ENCODE results near the gene SGTA. TPM values are rescaled to one million over a fixed set of nuclear protein-coding genes. Genes with fewer than 3 reads are reported as not detected.

The SGTA gene
- total and polyA plus RNA-seq, 2 donors from 2014 or later, result 50.4 to 66.2 TPM

DNA sequence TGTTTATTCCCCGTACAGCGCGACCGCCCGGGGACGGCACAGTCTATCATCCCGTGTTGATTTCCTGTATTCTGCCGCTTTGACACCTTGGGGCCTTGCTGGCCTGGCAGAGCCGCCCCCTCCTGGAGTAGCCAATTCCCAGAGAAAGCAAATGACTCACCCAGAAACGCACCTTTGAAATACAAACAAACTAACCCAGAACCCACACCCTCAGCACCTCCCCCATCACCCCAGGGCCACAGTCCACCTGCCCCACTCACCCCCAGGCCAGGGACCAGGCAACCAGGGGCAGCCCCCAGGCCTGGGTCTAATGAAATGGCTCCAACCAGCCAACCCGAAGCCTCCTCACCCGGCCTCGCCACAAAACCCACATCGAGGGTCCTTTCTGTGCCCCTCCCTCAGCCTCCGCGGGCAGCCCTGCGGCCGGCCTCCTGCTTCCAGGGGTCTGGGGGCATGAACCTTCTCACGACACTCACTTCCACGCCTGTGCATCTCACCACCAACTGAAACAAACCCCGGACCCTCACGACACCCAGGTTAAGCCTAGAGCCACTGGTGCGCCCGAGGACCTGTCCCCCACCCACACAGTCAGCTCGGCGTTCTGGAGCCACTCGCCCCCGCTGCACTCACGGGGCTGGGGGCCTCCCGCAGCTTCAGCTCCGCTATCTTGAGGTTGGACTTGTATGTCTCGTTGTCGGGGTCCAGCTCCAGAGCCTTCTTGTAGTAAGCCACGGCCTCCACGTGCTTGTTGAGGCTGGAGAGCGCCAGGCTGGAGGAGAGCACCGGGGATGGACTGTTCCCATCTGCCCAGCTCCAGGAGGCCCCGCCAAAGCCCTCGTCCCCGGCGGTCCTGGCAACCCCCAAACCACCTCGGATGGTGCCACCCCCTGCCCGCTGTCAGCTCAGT lies 20.9 kb downstream of the SGTA start:
- no peaks in the 10 kb centered on the region for H3K4me1 ChIP-seq (ENCODE audit: control insufficient read depth in 2 of 3, insufficient read depth in 2 of 3, low read depth in 1 of 3, low read length in 3 of 3)
- H3K9ac ChIP-seq (ENCODE audit: low read length in 3 of 3), result no peak overlapping the region
- TF ChIP-seq, protein P1, sequence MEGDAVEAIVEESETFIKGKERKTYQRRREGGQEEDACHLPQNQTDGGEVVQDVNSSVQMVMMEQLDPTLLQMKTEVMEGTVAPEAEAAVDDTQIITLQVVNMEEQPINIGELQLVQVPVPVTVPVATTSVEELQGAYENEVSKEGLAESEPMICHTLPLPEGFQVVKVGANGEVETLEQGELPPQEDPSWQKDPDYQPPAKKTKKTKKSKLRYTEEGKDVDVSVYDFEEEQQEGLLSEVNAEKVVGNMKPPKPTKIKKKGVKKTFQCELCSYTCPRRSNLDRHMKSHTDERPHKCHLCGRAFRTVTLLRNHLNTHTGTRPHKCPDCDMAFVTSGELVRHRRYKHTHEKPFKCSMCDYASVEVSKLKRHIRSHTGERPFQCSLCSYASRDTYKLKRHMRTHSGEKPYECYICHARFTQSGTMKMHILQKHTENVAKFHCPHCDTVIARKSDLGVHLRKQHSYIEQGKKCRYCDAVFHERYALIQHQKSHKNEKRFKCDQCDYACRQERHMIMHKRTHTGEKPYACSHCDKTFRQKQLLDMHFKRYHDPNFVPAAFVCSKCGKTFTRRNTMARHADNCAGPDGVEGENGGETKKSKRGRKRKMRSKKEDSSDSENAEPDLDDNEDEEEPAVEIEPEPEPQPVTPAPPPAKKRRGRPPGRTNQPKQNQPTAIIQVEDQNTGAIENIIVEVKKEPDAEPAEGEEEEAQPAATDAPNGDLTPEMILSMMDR (IDR thresholded peaks at IDR 0.05; ENCODE audit: borderline replicate concordance, extremely low read depth, insufficient read depth), result no peak
- no peaks in the 10 kb centered on the region for H3K9me3 ChIP-seq (ENCODE audit: control insufficient read depth in 2 of 3, insufficient read depth in 1 of 3, low read length in 3 of 3)
- H3K27ac ChIP-seq (ENCODE audit: low read depth in 2 of 2, low read length in 2 of 2), result no peak overlapping the region
- H3K4me3 ChIP-seq (ENCODE audit: low read length in 3 of 3), result no peak overlapping the region
- intact Hi-C loops (cut with DNase I), result no loop called here
- FAIRE-seq, result no peak
- DNase-seq, result no peak
- no peaks in the 10 kb centered on the region for H3K27me3 ChIP-seq (ENCODE audit: control insufficient read depth, insufficient read depth, low read length)
- H3K36me3 ChIP-seq (ENCODE audit: control insufficient read depth in 2 of 3, insufficient read depth in 3 of 3, low read length in 3 of 3), result peaks cover 0 to 27% (median 13%) of the 10 kb centered on the region in 3 donors

DNA sequence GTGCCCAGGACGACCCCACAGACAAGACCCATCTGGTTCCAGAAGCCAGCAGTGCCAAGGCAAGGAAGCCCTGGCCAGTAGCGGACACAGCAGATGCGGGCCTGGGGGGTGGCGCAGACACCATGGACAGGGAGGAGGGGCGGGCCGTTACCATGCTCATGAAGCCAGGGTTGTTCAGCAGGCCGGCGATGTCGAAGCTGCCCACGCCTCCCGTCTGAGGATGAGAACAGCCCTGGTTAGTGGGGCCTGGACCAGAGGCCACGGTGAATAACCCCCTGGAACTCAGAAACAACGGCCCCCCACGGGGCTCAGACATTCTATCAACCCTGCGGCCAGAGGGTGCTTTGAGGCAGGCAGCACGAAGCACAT lies 21.8 kb downstream of the SGTA start:
- H3K4me1 ChIP-seq (ENCODE audit: control insufficient read depth in 2 of 3, insufficient read depth in 2 of 3, low read depth in 1 of 3, low read length in 3 of 3), result no peaks in the 10 kb centered on the region
- intact Hi-C loops (cut with DNase I), result no loop called here
- no peak overlapping the region for H3K9ac ChIP-seq (ENCODE audit: low read length in 3 of 3)
- peaks cover 0 to 27% (median 13%) of the 10 kb centered on the region in 3 donors for H3K36me3 ChIP-seq (ENCODE audit: control insufficient read depth in 2 of 3, insufficient read depth in 3 of 3, low read length in 3 of 3)
- TF ChIP-seq, protein P1 (IDR thresholded peaks at IDR 0.05; ENCODE audit: borderline replicate concordance, extremely low read depth, insufficient read depth), result no peak
- FAIRE-seq (no peak), DNase-seq (no peak)
- no peak overlapping the region for H3K27ac ChIP-seq (ENCODE audit: low read depth in 2 of 2, low read length in 2 of 2)
- no peaks in the 10 kb centered on the region for H3K9me3 ChIP-seq (ENCODE audit: control insufficient read depth in 2 of 3, insufficient read depth in 1 of 3, low read length in 3 of 3)
- H3K4me3 ChIP-seq (ENCODE audit: low read length in 3 of 3), result no peak overlapping the region
- no peaks in the 10 kb centered on the region for H3K27me3 ChIP-seq (ENCODE audit: control insufficient read depth, insufficient read depth, low read length)

DNA sequence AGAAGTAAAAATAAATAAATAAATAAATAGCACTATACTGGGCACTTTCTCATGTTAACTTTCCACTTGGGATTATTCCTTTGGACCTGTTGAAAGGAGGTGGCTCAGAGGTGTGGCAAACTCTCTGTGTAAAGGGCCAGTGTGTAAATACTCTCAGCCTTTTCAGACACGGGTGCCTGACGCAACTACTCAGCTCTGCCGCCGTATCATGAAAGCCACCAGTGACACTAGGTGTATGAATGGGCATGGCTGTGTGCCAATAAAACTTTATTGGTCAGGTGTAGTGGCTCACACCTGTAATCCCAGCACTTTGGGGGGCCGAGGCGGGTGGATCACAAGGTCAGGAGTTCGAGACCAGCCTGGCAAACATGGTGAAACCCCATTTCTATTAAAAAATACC lies 23.1 kb downstream of the SGTA start:
- FAIRE-seq, result no peak
- intact Hi-C loops (cut with DNase I), result no loop called here
- H3K36me3 ChIP-seq (ENCODE audit: control insufficient read depth in 2 of 3, insufficient read depth in 3 of 3, low read length in 3 of 3), result peaks cover 0 to 19% (median 12%) of the 10 kb centered on the region in 3 donors

More for the DNA sequence above, 23.1 kb downstream of the SGTA start:
- DNase-seq, result no peak
- Histone ChIP-seq H3K9me3 (ENCODE audit: control insufficient read depth in 2 of 3, insufficient read depth in 1 of 3, low read length in 3 of 3) (no peaks in the 10 kb centered on the region), H3K4me1 (ENCODE audit: control insufficient read depth in 2 of 3, insufficient read depth in 2 of 3, low read depth in 1 of 3, low read length in 3 of 3) (no peaks in the 10 kb centered on the region), H3K27ac (ENCODE audit: low read depth in 2 of 2, low read length in 2 of 2) (no peak overlapping the region), H3K27me3 (ENCODE audit: control insufficient read depth, insufficient read depth, low read length) (no peaks in the 10 kb centered on the region), H3K9ac (ENCODE audit: low read length in 3 of 3) (no peak overlapping the region), H3K4me3 (ENCODE audit: low read length in 3 of 3) (no peak overlapping the region)
- TF ChIP-seq, protein P1 (IDR thresholded peaks at IDR 0.05; ENCODE audit: borderline replicate concordance, extremely low read depth, insufficient read depth), result no peak

Measured in kidney (tissue), 14 donors.